ENCODE data around the gene ZNF3. TPM values are rescaled to one million over a fixed set of nuclear protein-coding genes. Genes with fewer than 3 reads are reported as not detected.
"Not testable (repeated sequence)": the region's sequence is repeated elsewhere in the genome, so short reads cannot be mapped to it uniquely, and the experiment has no call there.

ZNF3 gene
- total RNA-seq = 10 to 100 TPM; 16.4 to 25.9 (median 20.8) TPM

- H3K4me3 ChIP-seq (ENCODE audit: low read depth, poor library complexity, severe bottlenecking) = peak within 1 kb of the TSS; percentile 73
- intact Hi-C loops (cut with DNase I; ENCODE audit: low total_unique reads) = no loop called here
- DNase-seq (ENCODE audit: low spot score in 2 of 2) = peak; percentile 98 to 100
- TF ChIP-seq POLR2A (IDR thresholded peaks at IDR 0.05) (peak in 1 of 2 donors; percentile 6), CTCF (IDR thresholded peaks at IDR 0.05) (peak in 1 of 3 donors; percentile 90)
- 0 to 1% methylated on average over 44 to 48 of the region's 55 CpGs for WGBS, 2 donors
Measured at GRCh38 chr7:100081535-100082102, at the start of gene ZNF3. ZNF3 (minus strand) TSS chr7:100081723; CDS start chr7:100077357, 4,366 bp downstream.

GRCh38 chr7:100130608-100131453 is 49.3 kb upstream of the ZNF3 start:
- no peak overlapping the region for H3K4me3 ChIP-seq (ENCODE audit: low read depth, poor library complexity, severe bottlenecking)
- peak; percentile 67 to 94 for DNase-seq (ENCODE audit: low spot score in 2 of 2)
- intact Hi-C loops (cut with DNase I; ENCODE audit: low total_unique reads) = loop anchor here (10.0 kb wide), 1 partner anchor 74 kb away; no protein-coding TSS in a partner anchor
- 10 to 12% methylated on average over 24 of the region's 24 CpGs for WGBS, 2 donors
- TF ChIP-seq CTCF (IDR thresholded peaks at IDR 0.05) (peak in 2 of 3 donors; percentile 62 to 94), POLR2A (IDR thresholded peaks at IDR 0.05) (no peak)

- DNase-seq (ENCODE audit: low spot score in 2 of 2); H3K4me3 ChIP-seq (ENCODE audit: low read depth, poor library complexity, severe bottlenecking): not testable (repeated sequence)
- WGBS, 2 donors = 87 to 95% methylated on average over 1 of the region's 1 CpG
- intact Hi-C loops (cut with DNase I; ENCODE audit: low total_unique reads) = loop anchor here (10.0 kb wide), 1 partner anchor 75 kb away; no protein-coding TSS in a partner anchor
Measured at GRCh38 chr7:100130220-100130607, 48.7 kb upstream of the ZNF3 start.

GRCh38 chr7:100128637-100128963 is 47.1 kb upstream of the ZNF3 start:
- DNase-seq (ENCODE audit: low spot score in 2 of 2) = no peak
- intact Hi-C loops (cut with DNase I; ENCODE audit: low total_unique reads) = no loop called here
- no peak for TF ChIP-seq POLR2A (IDR thresholded peaks at IDR 0.05)
- 54 to 64% methylated on average over 1 of the region's 1 CpG for WGBS, 2 donors
- H3K4me3 ChIP-seq (ENCODE audit: low read depth, poor library complexity, severe bottlenecking) = no peak overlapping the region

GRCh38 chr7:100127866-100128636 is 46.5 kb upstream of the ZNF3 start:
- TF ChIP-seq CTCF (IDR thresholded peaks at IDR 0.05) = no peak
- TF ChIP-seq POLR2A (IDR thresholded peaks at IDR 0.05) = no peak
- peak overlapping the region; percentile 66 for H3K4me3 ChIP-seq (ENCODE audit: low read depth, poor library complexity, severe bottlenecking)
- intact Hi-C loops (cut with DNase I; ENCODE audit: low total_unique reads) = no loop called here
- WGBS, 2 donors = 3 to 4% methylated on average over 28 to 36 of the region's 37 CpGs
- no peak for DNase-seq (ENCODE audit: low spot score in 2 of 2)

- 0 to 1% methylated on average over 37 to 69 of the region's 85 CpGs for WGBS, 2 donors
- TF ChIP-seq CTCF (IDR thresholded peaks at IDR 0.05) (no peak), POLR2A (IDR thresholded peaks at IDR 0.05) (no peak)
- intact Hi-C loops (cut with DNase I; ENCODE audit: low total_unique reads) = no loop called here
Measured at GRCh38 chr7:100126931-100127865, 45.7 kb upstream of the ZNF3 start, which contains the start of gene MBLAC1. MBLAC1 (plus strand) TSS chr7:100126967; CDS start chr7:100127396, 429 bp downstream.

More at GRCh38 chr7:100126931-100127865, 45.7 kb upstream of the ZNF3 start, which contains the start of gene MBLAC1:
- H3K4me3 ChIP-seq (ENCODE audit: low read depth, poor library complexity, severe bottlenecking) = peak within 1 kb of the TSS; percentile 66
- peak; percentile 90 to 97 for DNase-seq (ENCODE audit: low spot score in 2 of 2)
